ENCODE data around the gene ANKRD31. TPM values are rescaled to one million over a fixed set of nuclear protein-coding genes. Genes with fewer than 3 reads are reported as not detected.

ANKRD31 gene
- total RNA-seq, 1 experiment from 2014 or later: not detected

DNA sequence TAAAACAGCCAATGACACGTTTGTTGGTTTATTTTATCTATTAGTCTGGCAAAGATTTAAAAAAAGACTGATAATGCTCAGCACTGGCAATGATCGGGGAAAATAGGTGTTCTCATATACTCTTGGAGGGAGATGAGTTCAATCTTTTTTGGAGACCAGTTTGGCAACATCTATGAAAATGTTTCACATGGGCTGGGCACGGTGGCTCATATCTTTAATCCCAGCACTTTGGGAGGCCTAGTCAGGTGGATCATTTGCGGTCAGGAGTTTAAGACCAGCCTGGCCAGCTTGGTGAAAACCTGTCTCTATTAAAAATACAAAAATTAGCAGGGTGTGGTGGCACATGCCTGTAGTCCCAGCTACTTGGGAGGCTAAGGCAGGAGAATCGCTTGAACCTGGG, 6.8 kb upstream of the ANKRD31 start:
- DNase-seq (ENCODE audit: low read depth, low spot score): no peak
- no peak overlapping the region for H3K4me3 ChIP-seq (ENCODE audit: low read depth in 2 of 2, low read length in 2 of 2)
- no peaks in the 10 kb centered on the region for H3K4me1 ChIP-seq (ENCODE audit: control insufficient read depth, insufficient read depth, low read length)
- no peaks in the 10 kb centered on the region for H3K36me3 ChIP-seq (ENCODE audit: control insufficient read depth, insufficient read depth, low read length)
- ChIA-PET POLR2A (no interaction called here), CTCF (no interaction called here)
- intact Hi-C loops (cut with micrococcal nuclease; ENCODE audit: unreplicated experiment): no loop called here
- in situ Hi-C loops (cut with HindIII; ENCODE audit: low pct_unique_long_range_greater_than_20kb, low sequenced_read_pairs): no loop called here
- no peak for TF ChIP-seq REST (IDR thresholded peaks at IDR 0.05; ENCODE audit: insufficient read depth in 1 of 2, low read depth in 2 of 2, low read length in 1 of 2)
- TF ChIP-seq POLR2AphosphoS5 (IDR thresholded peaks at IDR 0.05; ENCODE audit: low read depth, low read length): no peak
- no peak for TF ChIP-seq SIN3A (IDR thresholded peaks at IDR 0.05; ENCODE audit: borderline replicate concordance, insufficient read depth, low read depth, low read length)
- no peak for TF ChIP-seq TCF7L2 (IDR thresholded peaks at IDR 0.05; ENCODE audit: low read depth, low read length)
- TF ChIP-seq, protein P1, sequence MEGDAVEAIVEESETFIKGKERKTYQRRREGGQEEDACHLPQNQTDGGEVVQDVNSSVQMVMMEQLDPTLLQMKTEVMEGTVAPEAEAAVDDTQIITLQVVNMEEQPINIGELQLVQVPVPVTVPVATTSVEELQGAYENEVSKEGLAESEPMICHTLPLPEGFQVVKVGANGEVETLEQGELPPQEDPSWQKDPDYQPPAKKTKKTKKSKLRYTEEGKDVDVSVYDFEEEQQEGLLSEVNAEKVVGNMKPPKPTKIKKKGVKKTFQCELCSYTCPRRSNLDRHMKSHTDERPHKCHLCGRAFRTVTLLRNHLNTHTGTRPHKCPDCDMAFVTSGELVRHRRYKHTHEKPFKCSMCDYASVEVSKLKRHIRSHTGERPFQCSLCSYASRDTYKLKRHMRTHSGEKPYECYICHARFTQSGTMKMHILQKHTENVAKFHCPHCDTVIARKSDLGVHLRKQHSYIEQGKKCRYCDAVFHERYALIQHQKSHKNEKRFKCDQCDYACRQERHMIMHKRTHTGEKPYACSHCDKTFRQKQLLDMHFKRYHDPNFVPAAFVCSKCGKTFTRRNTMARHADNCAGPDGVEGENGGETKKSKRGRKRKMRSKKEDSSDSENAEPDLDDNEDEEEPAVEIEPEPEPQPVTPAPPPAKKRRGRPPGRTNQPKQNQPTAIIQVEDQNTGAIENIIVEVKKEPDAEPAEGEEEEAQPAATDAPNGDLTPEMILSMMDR (IDR thresholded peaks at IDR 0.05): no peak
- H3K27ac ChIP-seq (ENCODE audit: low read length): no peak overlapping the region
- H3K27me3 ChIP-seq (ENCODE audit: control insufficient read depth, insufficient read depth, low read length): peaks cover 2% of the 10 kb centered on the region; the same call in 1 of the 2 replicates
- no peaks in the 10 kb centered on the region for H3K9me3 ChIP-seq (ENCODE audit: control insufficient read depth, insufficient read depth, low read depth, low read length)
- no peak for ATAC-seq
- BruUV-seq (replicated peaks): no TSS peak

- ChIA-PET CTCF (no interaction called here), POLR2A (no interaction called here)
- intact Hi-C loops (cut with micrococcal nuclease; ENCODE audit: unreplicated experiment) (no loop called here), in situ Hi-C loops (cut with HindIII; ENCODE audit: low pct_unique_long_range_greater_than_20kb, low sequenced_read_pairs) (no loop called here)
- H3K9me3 ChIP-seq (ENCODE audit: control insufficient read depth, insufficient read depth, low read depth, low read length): no peaks in the 10 kb centered on the region
- TF ChIP-seq REST (IDR thresholded peaks at IDR 0.05; ENCODE audit: insufficient read depth in 1 of 2, low read depth in 2 of 2, low read length in 1 of 2): no peak
- TF ChIP-seq, protein P1 (IDR thresholded peaks at IDR 0.05): no peak
- no peak for TF ChIP-seq POLR2AphosphoS5 (IDR thresholded peaks at IDR 0.05; ENCODE audit: low read depth, low read length)
- TF ChIP-seq SIN3A (IDR thresholded peaks at IDR 0.05; ENCODE audit: borderline replicate concordance, insufficient read depth, low read depth, low read length): no peak
- TF ChIP-seq TCF7L2 (IDR thresholded peaks at IDR 0.05; ENCODE audit: low read depth, low read length): no peak
- no peak overlapping the region for H3K4me3 ChIP-seq (ENCODE audit: low read depth in 2 of 2, low read length in 2 of 2)
- peaks cover 2% of the 10 kb centered on the region; the same call in 1 of the 2 replicates for H3K27me3 ChIP-seq (ENCODE audit: control insufficient read depth, insufficient read depth, low read length)
- ATAC-seq: no peak
- H3K27ac ChIP-seq (ENCODE audit: low read length): no peak overlapping the region
- no peaks in the 10 kb centered on the region for H3K36me3 ChIP-seq (ENCODE audit: control insufficient read depth, insufficient read depth, low read length)
- no TSS peak for BruUV-seq (replicated peaks)
- H3K4me1 ChIP-seq (ENCODE audit: control insufficient read depth, insufficient read depth, low read length): no peaks in the 10 kb centered on the region
- no peak for DNase-seq (ENCODE audit: low read depth, low spot score)
Measured at GRCh38 chr5:75243100-75243499, 6.4 kb upstream of the ANKRD31 start.

Measured in Panc1 (cell line).